GM18499 (cell line): ENCODE results near the gene USP9X.
"Not testable (repeated sequence)": the region's sequence is repeated elsewhere in the genome, so short reads cannot be mapped to it uniquely, and the experiment has no call there.

ENCODE experiments used
- ATAC-seq: cut with Tn5 transposase; IDR thresholded peaks from one replicate; pipeline ENCODE4 v1.9.1; 2021; ENCODE audit warnings: moderate number of reproducible peaks; ENCODE audit not compliant: insufficient read depth, unreplicated experiment

The USP9X gene

DNA sequence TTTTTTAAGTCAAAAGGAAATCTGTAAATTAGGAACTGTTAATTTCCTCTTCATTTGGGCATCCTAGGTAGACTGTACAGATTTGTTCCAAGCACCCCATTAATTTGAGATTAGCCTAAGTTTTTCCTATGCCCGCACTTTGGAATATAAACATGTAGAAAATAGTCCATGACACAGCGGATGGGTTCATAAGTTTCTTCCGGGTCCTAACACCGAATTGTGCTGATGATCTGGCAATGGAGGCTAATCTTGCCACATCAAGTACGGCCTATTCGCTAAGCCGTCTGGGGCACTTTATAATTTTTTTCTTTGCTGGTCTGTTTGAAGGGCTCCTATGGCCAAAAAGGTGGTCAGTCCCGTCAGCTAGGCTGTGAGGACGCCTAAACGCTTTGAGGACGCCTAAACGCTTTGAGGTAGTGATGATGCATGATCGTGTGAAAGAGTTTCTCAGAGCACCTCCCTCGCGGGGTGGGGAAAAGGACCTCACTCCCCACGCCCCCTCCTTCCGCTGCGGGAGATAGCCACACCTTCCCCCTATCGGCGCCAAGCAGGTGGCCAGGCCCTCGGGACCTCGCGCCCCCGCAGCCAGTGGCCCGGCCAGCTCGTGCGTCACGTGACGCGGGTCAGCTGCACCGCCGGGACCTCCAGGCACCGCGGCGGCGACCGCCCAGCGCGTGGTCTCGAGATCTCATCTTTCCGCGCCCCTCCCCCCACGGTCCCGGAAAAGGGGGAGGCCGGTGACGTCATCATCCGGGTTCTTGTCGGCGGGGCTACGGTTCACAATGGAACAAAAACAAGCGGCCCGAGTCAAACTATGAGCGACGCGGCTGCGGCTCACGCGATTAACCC is 977 bp upstream of the USP9X start:
- peak; percentile 59 for ATAC-seq

DNA sequence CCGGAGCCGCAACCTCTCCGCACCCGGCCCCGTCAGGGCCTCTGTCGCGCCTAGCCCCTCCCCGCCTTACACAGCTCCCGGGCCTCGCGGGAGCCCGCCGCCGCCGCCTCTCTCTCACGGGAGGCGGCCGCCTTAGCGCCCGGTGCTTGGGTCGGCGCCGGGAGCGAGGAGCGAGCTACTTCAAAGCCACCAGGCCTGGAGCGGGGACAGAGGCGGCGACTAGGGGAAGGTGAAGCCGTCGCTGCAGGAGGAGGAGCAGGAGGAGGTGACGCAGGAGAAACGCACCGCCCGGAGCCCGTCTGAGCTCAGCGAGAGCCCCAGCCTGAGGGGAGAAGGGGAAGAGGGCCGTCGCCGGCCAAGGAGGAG is 250 bp downstream of the USP9X start:
- ATAC-seq: peak; percentile 17

DNA sequence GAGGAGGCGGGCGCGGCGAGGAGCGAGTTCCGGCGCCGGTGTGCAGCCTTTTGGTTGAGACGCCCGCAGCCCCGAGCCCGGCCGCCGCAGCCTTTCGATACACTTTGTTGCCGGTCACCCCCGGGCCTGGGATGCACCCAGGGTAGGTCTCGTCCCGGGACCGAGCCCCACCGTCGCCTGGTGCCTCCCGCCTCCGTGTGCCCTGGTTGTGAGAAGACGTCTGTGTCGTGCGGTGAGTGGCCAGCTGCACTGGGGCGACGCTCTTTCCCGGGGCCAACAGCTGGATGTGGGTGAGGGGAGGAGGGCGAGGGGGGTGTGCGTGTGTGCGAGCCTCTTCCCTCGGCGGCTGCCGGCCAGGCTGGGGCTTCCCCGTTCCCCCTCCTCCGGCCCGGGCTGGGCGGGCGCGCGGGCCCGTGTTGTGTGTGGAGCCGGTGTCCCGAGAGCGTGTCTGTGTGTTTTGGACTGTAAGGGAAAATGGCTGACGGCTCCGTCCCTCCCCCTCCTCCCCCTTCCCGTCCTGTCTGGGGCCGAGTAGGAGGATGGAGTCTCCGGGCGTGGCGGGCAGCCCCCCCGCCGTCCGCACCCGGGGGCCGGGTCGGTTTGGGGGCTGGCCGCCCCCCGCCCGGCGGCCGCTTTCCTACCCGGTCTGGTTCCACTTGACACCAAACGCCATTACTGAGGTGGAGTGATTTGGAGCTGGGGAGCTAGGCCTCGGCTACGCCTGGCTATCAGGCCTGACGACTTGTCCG is 807 bp downstream of the USP9X start:
- ATAC-seq: peak; percentile 3

DNA sequence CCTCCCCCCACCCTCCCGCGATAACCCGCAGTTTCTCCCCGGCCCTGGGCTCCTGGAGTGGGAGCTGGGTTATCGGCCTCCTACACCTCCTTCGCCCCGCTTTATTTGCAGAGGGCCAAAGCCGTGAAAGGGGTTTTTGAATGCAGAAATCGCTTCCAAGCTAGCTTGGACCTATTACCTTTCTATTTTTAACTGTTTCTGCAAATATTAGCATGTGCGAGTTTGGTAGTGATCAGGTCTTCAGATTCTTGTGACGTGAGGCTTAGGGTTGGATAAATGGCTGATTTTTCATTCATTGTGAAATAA is 1.3 kb downstream of the USP9X start:
- ATAC-seq: no peak

DNA sequence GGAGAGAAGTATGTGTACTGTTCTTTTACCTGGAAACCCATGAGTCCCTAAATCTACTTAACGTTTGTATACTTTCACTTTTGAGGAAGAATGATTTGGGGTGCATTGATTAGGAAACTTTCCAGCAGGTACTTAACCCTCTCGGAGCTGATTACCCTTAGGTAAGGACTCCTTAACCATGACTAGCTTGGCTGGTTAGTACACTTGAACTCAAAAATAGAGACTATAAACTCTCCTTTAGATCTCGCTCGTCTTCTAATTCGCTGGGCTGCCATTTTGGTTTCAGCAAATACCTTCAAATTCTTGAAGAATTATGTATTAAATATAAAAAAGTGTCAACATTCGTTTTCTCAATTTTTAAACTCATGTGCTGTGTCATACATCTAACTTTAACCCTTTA is 2.0 kb downstream of the USP9X start:
- ATAC-seq: no peak

DNA sequence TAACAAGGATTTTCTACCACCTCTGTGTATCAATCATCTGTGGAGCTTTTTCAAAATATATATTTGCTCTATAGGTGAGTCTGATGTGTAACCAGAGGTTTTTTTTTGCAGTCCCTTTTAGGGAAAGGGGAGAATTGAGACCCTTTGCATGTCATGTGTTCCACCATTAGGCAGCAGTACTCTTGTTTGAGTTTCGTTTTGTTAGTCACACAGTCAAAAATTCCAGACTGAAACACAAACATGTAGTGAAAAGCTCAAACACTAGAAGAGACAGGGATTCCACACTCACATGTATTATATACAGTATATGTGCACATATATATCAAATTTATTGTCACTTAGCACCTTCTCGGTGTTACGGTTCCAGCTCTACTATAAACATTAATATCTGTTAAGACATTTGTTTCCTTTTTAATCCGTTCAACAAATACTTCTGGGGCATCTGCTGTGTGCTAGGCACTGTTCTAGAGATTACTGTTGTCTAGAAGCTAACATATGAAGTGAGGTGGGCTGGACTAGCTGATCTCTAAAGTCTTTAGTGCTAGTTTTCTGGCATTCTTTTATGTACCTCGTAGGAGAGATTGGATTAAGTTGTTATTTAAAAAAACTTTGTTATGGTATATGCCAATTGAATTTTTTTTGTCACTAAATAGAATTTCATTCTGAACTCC is 5.5 kb downstream of the USP9X start:
- ATAC-seq: no peak

DNA sequence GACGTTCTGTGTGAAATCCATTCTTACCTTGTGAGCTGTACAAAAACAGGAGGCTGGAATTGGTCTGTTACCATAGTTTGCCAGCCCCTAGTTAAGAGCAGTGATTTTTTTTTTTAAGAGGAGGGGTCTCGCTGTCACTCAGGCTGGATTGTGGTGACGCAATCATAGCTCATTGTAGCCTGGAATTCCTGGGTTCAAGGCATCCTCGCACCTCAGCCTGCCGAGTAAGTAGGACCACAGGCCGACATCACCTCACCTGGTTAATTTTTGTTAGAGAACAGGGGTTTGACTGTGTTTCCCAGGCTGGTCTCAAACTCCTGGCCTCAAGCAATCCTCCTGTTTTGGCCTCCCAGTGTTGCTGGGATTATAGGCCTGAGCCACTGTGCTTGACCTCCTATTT is 7.5 kb downstream of the USP9X start:
- ATAC-seq: no peak

DNA sequence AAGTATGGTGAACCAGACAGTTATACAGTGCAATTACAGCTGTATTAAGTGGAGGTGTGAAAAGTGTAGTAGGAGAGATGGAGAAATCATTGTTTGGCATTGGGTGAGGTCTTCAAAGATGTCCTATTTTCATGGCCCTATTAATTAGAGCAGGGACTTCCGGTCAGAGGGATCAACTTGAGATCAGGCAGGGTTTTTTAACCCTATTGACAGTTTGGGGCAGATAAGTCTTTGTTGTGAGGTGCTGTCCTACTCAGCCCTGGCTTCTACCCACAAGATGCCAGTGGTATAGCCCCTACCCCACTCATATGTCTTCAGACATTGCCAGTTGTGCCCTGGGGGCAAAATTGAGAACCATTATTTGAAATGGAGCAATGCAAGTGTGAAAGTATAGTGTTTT is 9.9 kb downstream of the USP9X start:
- ATAC-seq: no peak

DNA sequence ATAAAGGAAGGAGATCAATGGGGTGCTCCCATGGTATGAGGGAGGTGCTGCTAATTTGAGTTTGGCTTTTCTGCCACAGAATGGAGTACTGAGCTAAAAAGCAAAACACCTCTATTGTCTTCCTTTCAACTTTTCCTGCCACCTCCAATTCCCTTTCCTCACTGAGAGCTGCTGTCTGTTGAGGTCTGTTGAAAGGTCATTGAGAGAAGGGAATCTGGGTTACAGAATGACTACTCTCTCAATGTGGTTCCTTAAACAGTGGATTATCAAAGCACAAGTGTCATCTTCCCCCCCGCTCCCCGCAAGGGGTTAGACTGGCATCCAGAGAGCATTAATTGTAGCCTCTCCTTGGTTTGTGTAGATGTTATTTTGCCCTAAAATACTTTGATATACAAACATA is 10.7 kb downstream of the USP9X start:
- no peak for ATAC-seq

DNA sequence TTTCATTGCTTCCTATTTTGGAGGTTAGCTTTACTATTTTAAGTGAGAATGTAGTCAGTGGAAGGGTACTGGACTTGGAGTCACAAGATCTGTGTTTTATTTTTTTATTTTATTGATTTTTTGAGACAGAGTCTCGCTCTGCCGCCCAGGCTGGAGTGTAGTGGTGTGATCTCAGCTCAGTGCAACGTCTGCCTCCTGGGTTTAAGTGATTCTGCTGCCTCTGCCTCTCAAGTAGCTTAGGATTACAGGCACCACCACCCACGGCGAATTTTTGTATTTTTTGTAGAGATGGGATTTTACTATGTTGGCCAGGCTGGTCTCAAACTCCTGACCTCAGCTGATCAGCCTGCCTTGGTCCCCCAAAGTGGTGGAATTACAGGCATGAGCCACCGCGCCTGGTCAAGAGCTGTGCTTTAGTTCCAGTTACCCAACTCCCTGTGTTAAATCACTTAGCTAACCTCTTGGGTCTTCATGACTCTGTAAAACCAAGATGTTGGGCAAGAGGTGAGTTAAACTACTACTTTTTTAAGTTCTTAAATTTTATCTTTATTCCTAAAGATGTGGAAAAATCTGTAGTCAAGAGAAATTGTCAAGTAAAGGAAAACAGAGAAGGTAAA is 11.2 kb downstream of the USP9X start:
- no peak for ATAC-seq

DNA sequence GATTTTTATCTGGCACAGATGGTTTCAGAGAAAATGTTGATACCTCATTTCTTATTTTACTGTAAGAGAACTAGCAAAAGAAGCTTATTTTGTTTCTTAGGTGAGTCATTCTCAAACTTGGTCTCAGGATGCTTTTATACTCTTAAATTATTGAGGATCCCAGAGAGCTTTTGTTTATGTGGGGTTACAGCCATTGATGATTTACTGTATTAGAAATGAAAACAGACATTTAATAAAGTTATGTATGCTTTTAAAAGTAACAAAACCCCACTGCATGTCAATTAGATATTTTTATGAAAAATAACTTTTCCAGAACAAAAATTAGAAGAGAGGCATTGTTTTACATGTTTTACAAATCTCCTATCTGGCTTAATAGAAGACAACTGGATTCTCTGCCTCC is 12.1 kb downstream of the USP9X start:
- no peak for ATAC-seq

DNA sequence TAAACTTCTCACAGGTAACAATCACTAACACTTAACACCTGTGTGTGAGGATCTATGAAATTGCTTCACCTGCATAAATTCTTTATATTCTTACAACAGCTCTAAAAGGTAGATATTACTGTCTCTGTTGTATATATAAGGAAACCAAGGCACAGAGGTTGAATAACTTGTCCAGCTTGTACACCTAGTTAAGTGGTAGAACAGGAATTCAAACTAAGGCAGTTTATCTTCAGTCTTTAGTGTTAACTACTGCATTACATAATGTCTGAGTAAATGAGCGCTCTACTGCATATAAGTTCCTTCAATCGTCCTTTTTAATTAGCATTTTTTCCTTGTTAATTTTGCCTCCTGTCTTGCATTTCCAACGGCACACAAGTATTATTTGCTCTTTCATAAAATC is 15.0 kb downstream of the USP9X start:
- no peak for ATAC-seq

DNA sequence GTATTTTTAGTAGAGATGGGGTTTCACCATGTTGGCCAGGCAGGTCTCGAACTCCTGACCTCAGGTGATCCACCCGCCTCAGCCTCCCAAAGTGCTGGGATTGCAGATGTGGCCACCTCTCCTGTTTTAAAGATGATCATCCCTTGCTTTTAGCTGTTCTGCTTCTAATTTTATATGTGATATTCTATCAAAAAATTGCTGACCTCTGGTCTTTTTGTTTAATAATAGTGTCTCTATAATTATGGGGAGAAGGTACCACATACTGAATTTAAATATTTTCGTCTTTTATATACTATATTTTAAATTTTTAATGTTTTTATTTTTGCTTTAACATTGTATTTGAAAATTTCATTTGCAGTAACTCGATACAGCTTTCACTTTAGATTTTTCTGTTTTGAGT is 15.6 kb downstream of the USP9X start:
- no peak for ATAC-seq

DNA sequence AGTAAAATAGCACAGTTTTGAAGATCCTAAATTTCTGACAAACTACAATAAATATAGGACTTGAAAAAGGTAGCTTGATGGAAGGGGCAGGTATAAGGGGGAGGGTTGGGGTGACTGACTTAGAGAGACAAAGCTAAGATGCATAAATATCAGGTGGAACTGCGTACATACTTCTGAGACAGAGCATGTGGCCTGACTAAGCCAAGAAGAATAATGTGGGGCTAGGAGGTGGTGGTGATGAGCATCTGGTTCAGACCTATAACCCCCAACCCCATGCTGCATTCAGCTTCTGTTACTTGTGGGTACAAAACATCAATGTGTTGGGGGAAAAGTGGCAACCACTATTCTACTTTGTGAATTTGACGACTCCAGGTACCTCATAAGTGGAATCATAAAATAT is 19.8 kb downstream of the USP9X start:
- no peak for ATAC-seq

DNA sequence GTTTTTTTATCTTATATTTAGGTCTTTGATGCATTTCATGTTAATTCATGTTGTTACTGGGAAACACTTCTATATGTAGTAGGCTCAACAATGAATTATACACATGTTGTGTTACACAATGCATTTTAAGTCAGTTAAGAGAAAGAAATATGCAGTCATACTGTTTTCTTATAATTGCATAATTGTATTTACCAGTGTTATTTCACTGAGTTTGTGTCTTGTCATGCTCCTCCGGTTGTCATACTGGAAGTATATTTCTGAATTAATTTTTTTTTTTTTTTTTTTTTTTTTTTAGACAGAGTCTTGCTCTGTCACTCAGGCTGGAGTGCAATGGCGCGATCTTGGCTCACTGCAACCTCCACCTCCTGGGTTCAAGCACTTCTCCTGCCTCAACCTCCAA is 21.0 kb downstream of the USP9X start:
- not testable (repeated sequence) for ATAC-seq

DNA sequence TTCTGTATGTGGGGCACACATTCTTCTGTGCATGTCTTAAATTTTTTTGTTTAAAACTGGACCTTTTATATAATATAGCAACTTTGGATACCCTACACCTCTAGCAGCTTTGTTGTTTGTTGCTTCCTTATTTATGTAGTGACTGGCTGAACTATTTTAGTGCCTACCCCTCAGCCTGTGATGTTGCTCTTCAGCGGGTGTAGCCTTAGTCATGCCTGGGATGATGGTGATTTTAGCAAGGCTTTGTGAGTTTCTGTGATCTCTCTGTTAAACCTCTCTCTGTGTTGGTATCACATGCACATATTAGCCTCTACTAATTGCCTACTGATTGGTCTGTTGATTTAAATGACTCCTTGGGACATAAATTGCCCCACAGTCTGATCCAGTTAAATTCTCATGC is 22.8 kb downstream of the USP9X start:
- no peak for ATAC-seq

DNA sequence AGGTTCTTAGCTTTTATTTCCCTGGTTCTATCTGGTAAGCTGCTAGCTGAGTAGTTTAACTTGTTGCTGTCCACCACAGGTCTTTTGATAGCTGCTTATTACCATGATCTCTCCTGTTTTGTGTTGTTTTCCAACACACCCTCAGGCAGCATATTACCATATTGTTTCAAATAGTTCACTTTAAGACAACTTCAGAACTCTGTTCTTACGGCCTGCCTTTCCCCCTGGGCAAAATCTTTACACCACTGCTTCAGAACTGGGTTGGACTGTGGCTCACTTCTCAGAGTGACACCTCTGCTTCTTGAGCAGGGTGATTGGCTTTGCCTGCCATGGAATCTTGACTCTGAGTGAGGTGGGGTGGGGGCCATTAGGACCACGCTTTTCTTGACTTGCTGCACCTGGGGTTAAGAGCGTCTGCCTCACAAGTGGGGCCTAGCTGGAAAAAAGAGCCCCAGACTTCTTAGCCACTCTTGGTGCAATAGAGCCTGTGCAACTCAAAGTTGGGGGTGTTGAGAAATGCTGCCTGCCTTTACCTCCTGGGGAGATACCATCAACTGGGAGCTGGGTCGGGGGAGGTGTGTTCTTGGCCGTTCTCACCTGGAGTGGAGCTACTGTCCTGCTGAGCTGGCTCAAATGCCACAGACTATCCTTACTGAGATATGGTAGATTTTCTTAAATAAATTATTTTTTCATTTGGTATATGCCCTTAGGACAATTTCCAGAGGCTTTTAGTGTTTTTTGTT is 23.4 kb downstream of the USP9X start:
- no peak for ATAC-seq

DNA sequence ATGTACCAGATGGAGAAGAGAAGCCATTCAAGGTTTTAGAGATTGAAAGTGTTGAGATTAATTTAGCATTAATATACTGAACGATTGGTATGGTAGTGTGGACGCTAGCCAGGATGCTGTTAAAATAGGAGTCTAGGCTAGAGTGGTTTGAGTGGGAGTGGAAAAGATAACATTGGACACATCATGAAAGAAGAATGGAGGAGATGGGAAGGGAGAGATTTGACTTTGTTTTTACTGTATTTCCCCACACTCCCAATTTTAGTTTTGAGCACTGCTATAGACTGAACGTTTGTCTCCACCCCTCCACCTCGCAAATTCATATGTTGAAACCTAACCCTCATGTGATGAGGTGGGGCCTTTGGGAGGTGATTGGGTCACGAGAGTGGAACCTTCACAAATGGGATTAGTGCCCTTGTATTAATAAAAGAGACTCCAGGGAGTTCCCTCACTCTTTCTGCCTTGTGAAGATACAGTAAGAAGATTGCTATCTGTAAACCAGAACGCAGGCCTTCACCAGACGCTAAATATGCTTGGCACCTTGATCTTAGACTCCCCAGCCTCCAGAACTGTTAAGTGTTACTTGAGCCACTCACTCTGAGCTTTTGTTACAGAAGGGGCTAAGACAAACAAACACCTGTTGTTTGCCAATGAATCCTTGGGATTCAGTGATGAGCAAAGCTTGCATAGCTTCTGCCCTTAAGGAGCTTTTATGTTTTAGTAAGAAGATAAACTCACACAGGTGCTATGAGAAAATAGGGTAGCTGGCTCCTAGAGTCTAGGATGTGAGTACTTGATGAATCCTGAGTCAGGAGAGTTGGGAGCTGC is 25.8 kb downstream of the USP9X start:
- no peak for ATAC-seq

DNA sequence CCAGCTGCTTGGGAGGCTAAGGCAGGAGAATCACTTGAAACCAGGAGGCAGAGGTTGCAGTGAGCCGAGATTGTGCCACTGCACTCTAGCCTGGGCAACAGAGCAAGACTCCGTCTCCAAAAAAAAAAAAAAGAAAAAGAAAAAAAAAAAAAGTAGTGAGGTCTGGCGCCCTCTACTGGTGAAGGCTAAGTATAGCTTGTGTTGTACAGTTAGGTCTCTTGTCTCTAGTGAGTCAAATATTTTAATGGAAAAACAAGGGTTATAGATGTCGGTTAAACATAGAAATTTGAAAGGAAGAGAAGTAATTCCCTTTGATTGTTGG is 29.8 kb downstream of the USP9X start:
- ATAC-seq: not testable (repeated sequence)

DNA sequence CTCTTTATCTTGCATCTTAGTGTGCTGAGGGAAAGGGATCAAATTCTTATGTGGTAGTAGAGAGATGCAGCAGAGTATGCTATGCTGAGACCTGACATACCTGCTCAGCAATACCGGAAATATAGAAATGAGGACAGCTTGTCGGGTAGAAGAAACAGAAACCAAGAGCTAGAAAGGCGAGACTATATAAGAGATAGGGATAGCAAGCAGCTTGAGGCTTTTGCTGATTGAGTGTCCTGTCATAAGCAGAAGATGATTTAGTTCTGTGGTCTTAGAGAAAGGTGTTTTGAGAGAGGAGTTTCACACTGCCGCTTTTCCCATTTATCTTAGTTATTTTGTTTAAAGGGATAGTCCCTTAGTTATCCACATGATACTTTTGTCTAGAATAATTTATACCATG is 31.7 kb downstream of the USP9X start:
- ATAC-seq: no peak
